ENCODE measurements around the gene PLEKHG4. TPM values are rescaled to one million over a fixed set of nuclear protein-coding genes. Genes with fewer than 3 reads are reported as not detected.

Gene PLEKHG4
- polyA plus RNA-seq, 6 donors from 2014 or later = 0.13 to 6.0 (median 0.62) TPM; not detected in 1

- DNase-seq (no peak), ATAC-seq (ENCODE audit: low read depth in 2 of 2) (no peak)
- Mint-ChIP-seq H3K27ac (peak overlapping the region in 1 of 6 donors; percentile 50), H3K9me3 (peaks cover 0 to 3% (median 0%) of the 10 kb centered on the region in 7 donors), H3K36me3 (peaks cover 4 to 20% of the 10 kb centered on the region in 2 donors), H3K4me3 (no peak overlapping the region), H3K27me3 (no peaks in the 10 kb centered on the region), H3K4me1 (peaks cover 24 to 28% (median 24%) of the 10 kb centered on the region in 3 donors)
Observed at GRCh38 chr16:67240506-67240905, 38.8 kb upstream of the PLEKHG4 start.

GRCh38 chr16:67241008-67241900 is 38.1 kb upstream of the PLEKHG4 start:
- no peak overlapping the region for H3K4me3 Mint-ChIP-seq
- no peaks in the 10 kb centered on the region for H3K27me3 Mint-ChIP-seq
- peaks cover under 1 to 15% of the 10 kb centered on the region in 2 donors for H3K36me3 Mint-ChIP-seq
- ATAC-seq (ENCODE audit: low read depth in 2 of 2) (no peak), DNase-seq (no peak)
- peaks cover 0 to under 1% (median 0%) of the 10 kb centered on the region in 7 donors for H3K9me3 Mint-ChIP-seq
- H3K4me1 Mint-ChIP-seq = peaks cover 24 to 28% (median 24%) of the 10 kb centered on the region in 3 donors
- H3K27ac Mint-ChIP-seq = no peak overlapping the region

GRCh38 chr16:67242138-67242730 is 37.1 kb upstream of the PLEKHG4 start:
- Mint-ChIP-seq H3K9me3 (no peaks in the 10 kb centered on the region), H3K4me1 (peaks cover 22 to 32% (median 29%) of the 10 kb centered on the region in 3 donors), H3K27me3 (no peaks in the 10 kb centered on the region), H3K27ac (peak overlapping the region in 2 of 6 donors; percentile 25 to 81), H3K36me3 (peaks cover 0 to 7% of the 10 kb centered on the region in 2 donors), H3K4me3 (no peak overlapping the region)
- ATAC-seq (ENCODE audit: low read depth in 2 of 2) = no peak
- DNase-seq = no peak

GRCh38 chr16:67243481-67243880 is 35.9 kb upstream of the PLEKHG4 start:
- no peaks in the 10 kb centered on the region for H3K9me3 Mint-ChIP-seq
- no peaks in the 10 kb centered on the region for H3K36me3 Mint-ChIP-seq
- peaks cover 34 to 43% (median 34%) of the 10 kb centered on the region in 3 donors for H3K4me1 Mint-ChIP-seq
- no peak for ATAC-seq (ENCODE audit: low read depth in 2 of 2)
- peak overlapping the region in 2 of 6 donors; percentile 72 to 81 for H3K27ac Mint-ChIP-seq
- DNase-seq = no peak
- H3K27me3 Mint-ChIP-seq = no peaks in the 10 kb centered on the region
- H3K4me3 Mint-ChIP-seq = no peak overlapping the region

- DNase-seq (peak; percentile 74), ATAC-seq (ENCODE audit: low read depth in 2 of 2) (peak; percentile 70 to 73)
- Mint-ChIP-seq H3K27me3 (peaks cover 0 to 4% (median 4%) of the 10 kb centered on the region in 3 donors), H3K36me3 (no peaks in the 10 kb centered on the region), H3K27ac (peak overlapping the region in 5 of 6 donors; percentile 81 to 95 (median 91)), H3K4me1 (peaks cover 41 to 49% (median 41%) of the 10 kb centered on the region in 3 donors), H3K4me3 (peak overlapping the region; percentile 38 to 99 (median 85)), H3K9me3 (no peaks in the 10 kb centered on the region)
Observed at GRCh38 chr16:67244387-67245185, 34.7 kb upstream of the PLEKHG4 start.

- H3K9me3 Mint-ChIP-seq = no peaks in the 10 kb centered on the region
- peaks cover 0 to 10% (median 10%) of the 10 kb centered on the region in 3 donors for H3K27me3 Mint-ChIP-seq
- ATAC-seq (ENCODE audit: low read depth in 2 of 2) = no peak
- peak overlapping the region; percentile 73 to 99 (median 85) for H3K4me3 Mint-ChIP-seq
- DNase-seq = no peak
- H3K36me3 Mint-ChIP-seq = no peaks in the 10 kb centered on the region
- peak overlapping the region in 4 of 6 donors; percentile 10 to 95 (median 62) for H3K27ac Mint-ChIP-seq
- H3K4me1 Mint-ChIP-seq = peaks cover 45 to 51% (median 47%) of the 10 kb centered on the region in 3 donors
Observed at GRCh38 chr16:67245186-67245585, 34.1 kb upstream of the PLEKHG4 start.

GRCh38 chr16:67245674-67246080 is 33.7 kb upstream of the PLEKHG4 start:
- no peak for ATAC-seq (ENCODE audit: low read depth in 2 of 2)
- no peak for DNase-seq
- Mint-ChIP-seq H3K27ac (no peak overlapping the region), H3K9me3 (no peaks in the 10 kb centered on the region), H3K36me3 (no peaks in the 10 kb centered on the region), H3K4me1 (peaks cover 45 to 51% (median 47%) of the 10 kb centered on the region in 3 donors), H3K4me3 (peak overlapping the region; percentile 73 to 99 (median 90)), H3K27me3 (peaks cover 0 to 15% (median 15%) of the 10 kb centered on the region in 3 donors)

- Mint-ChIP-seq H3K4me3 (peak overlapping the region; percentile 87 to 99 (median 96)), H3K9me3 (no peaks in the 10 kb centered on the region), H3K27me3 (peaks cover 0 to 17% (median 15%) of the 10 kb centered on the region in 3 donors), H3K27ac (peak overlapping the region in 1 of 6 donors; percentile 43), H3K36me3 (no peaks in the 10 kb centered on the region), H3K4me1 (peaks cover 45 to 50% (median 47%) of the 10 kb centered on the region in 3 donors)
- ATAC-seq (ENCODE audit: low read depth in 2 of 2) = no peak
- peak; percentile 29 for DNase-seq
Observed at GRCh38 chr16:67246081-67246755, 33.1 kb upstream of the PLEKHG4 start.

GRCh38 chr16:67246756-67247191 is 32.6 kb upstream of the PLEKHG4 start:
- ATAC-seq (ENCODE audit: low read depth in 2 of 2) = peak in 1 of 2 donors; percentile 1
- no peaks in the 10 kb centered on the region for H3K36me3 Mint-ChIP-seq
- H3K4me3 Mint-ChIP-seq = peak overlapping the region; percentile 87 to 99 (median 96)
- H3K4me1 Mint-ChIP-seq = peaks cover 44 to 47% (median 45%) of the 10 kb centered on the region in 3 donors
- H3K9me3 Mint-ChIP-seq = no peaks in the 10 kb centered on the region
- H3K27ac Mint-ChIP-seq = peak overlapping the region in 3 of 6 donors; percentile 43 to 61 (median 54)
- DNase-seq = no peak
- peaks cover 0 to 20% (median 19%) of the 10 kb centered on the region in 3 donors for H3K27me3 Mint-ChIP-seq

GRCh38 chr16:67247192-67248072 is 31.9 kb upstream of the PLEKHG4 start, which contains the start of gene FHOD1:
TSS of gene FHOD1 (minus strand) at chr16:67247481. CDS start at chr16:67247410, 71 bp downstream.
- H3K27ac Mint-ChIP-seq = peak within 1 kb of the TSS; percentile 63 to 98 (median 90)
- DNase-seq (peak; percentile 98), ATAC-seq (ENCODE audit: low read depth in 2 of 2) (peak; percentile 74 to 78)
- H3K4me1 Mint-ChIP-seq = peaks cover 44 to 47% (median 45%) of the 10 kb centered on the region in 3 donors
- peaks cover 0 to 24% (median 23%) of the 10 kb centered on the region in 3 donors for H3K27me3 Mint-ChIP-seq
- peak within 1 kb of the TSS; percentile 87 to 99 (median 96) for H3K4me3 Mint-ChIP-seq
- H3K9me3 Mint-ChIP-seq = no peaks in the 10 kb centered on the region
- no peaks in the 10 kb centered on the region for H3K36me3 Mint-ChIP-seq

- Mint-ChIP-seq H3K27me3 (peaks cover 0 to 29% (median 23%) of the 10 kb centered on the region in 3 donors), H3K9me3 (no peaks in the 10 kb centered on the region), H3K36me3 (no peaks in the 10 kb centered on the region), H3K4me1 (peaks cover 44 to 45% (median 44%) of the 10 kb centered on the region in 3 donors), H3K27ac (peak overlapping the region in 5 of 6 donors; percentile 35 to 91 (median 74)), H3K4me3 (peak overlapping the region; percentile 87 to 99 (median 96))
- DNase-seq (no peak), ATAC-seq (ENCODE audit: low read depth in 2 of 2) (no peak)
Observed at GRCh38 chr16:67248073-67248400, 31.3 kb upstream of the PLEKHG4 start.
